ENCODE measurements around the gene AJAP1.

The AJAP1 gene

DNA sequence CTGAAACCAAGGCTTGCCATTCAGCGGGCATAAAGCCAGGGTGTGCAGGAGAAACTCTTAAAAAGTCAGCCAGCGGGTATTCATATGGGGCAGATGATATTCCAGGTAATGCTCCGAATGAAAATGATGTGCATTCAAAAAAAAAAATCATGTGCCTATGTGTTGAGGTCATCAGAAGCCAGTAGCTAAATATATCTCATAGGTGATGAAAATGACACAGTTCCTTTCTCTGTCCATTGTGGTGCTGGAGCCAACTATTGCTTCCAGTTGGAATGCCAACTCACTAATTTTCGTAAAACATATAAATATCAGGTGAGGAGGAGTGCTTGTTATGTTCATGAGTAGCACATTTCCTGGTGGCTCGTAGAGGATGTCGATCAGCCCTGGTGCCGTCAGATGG, 23.2 kb downstream of the AJAP1 start:
- H3K4me3 ChIP-seq (ENCODE audit: severe bottlenecking) = no peak overlapping the region
- TF ChIP-seq, protein P1, sequence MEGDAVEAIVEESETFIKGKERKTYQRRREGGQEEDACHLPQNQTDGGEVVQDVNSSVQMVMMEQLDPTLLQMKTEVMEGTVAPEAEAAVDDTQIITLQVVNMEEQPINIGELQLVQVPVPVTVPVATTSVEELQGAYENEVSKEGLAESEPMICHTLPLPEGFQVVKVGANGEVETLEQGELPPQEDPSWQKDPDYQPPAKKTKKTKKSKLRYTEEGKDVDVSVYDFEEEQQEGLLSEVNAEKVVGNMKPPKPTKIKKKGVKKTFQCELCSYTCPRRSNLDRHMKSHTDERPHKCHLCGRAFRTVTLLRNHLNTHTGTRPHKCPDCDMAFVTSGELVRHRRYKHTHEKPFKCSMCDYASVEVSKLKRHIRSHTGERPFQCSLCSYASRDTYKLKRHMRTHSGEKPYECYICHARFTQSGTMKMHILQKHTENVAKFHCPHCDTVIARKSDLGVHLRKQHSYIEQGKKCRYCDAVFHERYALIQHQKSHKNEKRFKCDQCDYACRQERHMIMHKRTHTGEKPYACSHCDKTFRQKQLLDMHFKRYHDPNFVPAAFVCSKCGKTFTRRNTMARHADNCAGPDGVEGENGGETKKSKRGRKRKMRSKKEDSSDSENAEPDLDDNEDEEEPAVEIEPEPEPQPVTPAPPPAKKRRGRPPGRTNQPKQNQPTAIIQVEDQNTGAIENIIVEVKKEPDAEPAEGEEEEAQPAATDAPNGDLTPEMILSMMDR (IDR thresholded peaks at IDR 0.05; ENCODE audit: poor library complexity, severe bottlenecking) = no peak
- DNase-seq (ENCODE audit: low spot score) (no peak), ATAC-seq (ENCODE audit: low read depth) (no peak)
- H3K9me3 ChIP-seq (ENCODE audit: severe bottlenecking) = peaks cover 6% of the 10 kb centered on the region
- no peak overlapping the region for H3K27ac ChIP-seq (ENCODE audit: poor library complexity, severe bottlenecking)
- H3K27me3 ChIP-seq (ENCODE audit: insufficient read depth, poor library complexity, severe bottlenecking) = no peaks in the 10 kb centered on the region
- H3K4me1 ChIP-seq (ENCODE audit: insufficient read depth, poor library complexity, severe bottlenecking) = no peaks in the 10 kb centered on the region
- no peaks in the 10 kb centered on the region for H3K36me3 ChIP-seq (ENCODE audit: low read depth)

DNA sequence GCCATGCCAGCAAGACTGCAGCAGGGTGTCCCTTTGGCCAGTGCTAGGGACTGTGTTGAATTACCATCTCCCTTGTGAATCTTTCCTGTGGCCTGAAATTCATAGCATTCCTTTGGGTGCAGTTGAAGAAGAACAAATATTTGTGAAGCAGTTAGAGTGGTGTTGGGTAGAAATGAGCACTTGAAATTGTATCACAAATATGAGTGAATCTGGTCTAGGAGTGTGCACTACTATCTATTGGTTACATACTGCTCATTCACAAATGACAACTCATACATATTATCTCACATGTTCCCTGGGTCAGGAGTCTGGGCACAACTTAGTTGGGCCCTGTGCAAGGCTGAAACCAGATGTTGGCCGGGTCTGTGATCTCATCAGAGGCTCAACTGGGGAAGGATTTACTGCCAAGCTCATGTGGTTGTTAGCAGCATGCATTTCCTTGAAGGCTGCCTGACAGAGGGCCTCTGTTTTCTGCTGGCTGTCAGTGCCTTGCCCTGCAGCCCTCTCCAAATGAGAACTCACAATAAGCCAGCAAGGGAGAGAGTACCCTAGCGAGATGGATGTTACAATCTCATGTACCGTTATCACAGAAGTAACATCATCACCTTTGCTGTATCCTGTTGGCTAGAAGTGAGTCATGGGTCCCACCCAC, 23.8 kb downstream of the AJAP1 start:
- no peak overlapping the region for H3K27ac ChIP-seq (ENCODE audit: poor library complexity, severe bottlenecking)
- peaks cover 6% of the 10 kb centered on the region for H3K9me3 ChIP-seq (ENCODE audit: severe bottlenecking)
- H3K4me3 ChIP-seq (ENCODE audit: severe bottlenecking) = no peak overlapping the region
- H3K27me3 ChIP-seq (ENCODE audit: insufficient read depth, poor library complexity, severe bottlenecking) = no peaks in the 10 kb centered on the region
- no peaks in the 10 kb centered on the region for H3K36me3 ChIP-seq (ENCODE audit: low read depth)
- H3K4me1 ChIP-seq (ENCODE audit: insufficient read depth, poor library complexity, severe bottlenecking) = no peaks in the 10 kb centered on the region
- no peak for ATAC-seq (ENCODE audit: low read depth)
- TF ChIP-seq, protein P1 (IDR thresholded peaks at IDR 0.05; ENCODE audit: poor library complexity, severe bottlenecking) = no peak
- DNase-seq (ENCODE audit: low spot score) = no peak

DNA sequence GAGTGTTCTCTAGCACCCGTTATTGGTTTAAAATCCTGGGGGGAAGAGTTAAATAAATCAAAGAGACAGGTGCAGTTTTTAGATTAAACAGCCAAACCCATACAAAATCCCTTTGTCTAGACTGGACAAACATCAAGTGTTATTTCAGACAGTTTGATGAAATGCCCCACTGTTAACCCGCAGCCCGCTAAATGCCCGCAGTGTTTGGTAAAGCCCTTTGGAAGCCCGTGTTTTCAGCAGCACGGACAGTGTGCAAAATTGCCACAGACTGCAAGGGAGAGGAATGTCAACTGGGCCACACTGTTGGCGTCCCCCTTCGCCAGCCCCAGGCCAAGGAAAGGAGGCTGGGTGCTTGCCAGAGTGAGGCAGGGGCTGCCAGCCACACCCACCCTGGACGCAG, 26.6 kb downstream of the AJAP1 start:
- ATAC-seq (ENCODE audit: low read depth) (no peak), DNase-seq (ENCODE audit: low spot score) (no peak)
- TF ChIP-seq, protein P1 (IDR thresholded peaks at IDR 0.05; ENCODE audit: poor library complexity, severe bottlenecking) = no peak
- Histone ChIP-seq H3K27me3 (ENCODE audit: insufficient read depth, poor library complexity, severe bottlenecking) (no peaks in the 10 kb centered on the region), H3K4me3 (ENCODE audit: severe bottlenecking) (no peak overlapping the region), H3K27ac (ENCODE audit: poor library complexity, severe bottlenecking) (no peak overlapping the region), H3K36me3 (ENCODE audit: low read depth) (no peaks in the 10 kb centered on the region), H3K4me1 (ENCODE audit: insufficient read depth, poor library complexity, severe bottlenecking) (no peaks in the 10 kb centered on the region), H3K9me3 (ENCODE audit: severe bottlenecking) (peaks cover 6% of the 10 kb centered on the region)

DNA sequence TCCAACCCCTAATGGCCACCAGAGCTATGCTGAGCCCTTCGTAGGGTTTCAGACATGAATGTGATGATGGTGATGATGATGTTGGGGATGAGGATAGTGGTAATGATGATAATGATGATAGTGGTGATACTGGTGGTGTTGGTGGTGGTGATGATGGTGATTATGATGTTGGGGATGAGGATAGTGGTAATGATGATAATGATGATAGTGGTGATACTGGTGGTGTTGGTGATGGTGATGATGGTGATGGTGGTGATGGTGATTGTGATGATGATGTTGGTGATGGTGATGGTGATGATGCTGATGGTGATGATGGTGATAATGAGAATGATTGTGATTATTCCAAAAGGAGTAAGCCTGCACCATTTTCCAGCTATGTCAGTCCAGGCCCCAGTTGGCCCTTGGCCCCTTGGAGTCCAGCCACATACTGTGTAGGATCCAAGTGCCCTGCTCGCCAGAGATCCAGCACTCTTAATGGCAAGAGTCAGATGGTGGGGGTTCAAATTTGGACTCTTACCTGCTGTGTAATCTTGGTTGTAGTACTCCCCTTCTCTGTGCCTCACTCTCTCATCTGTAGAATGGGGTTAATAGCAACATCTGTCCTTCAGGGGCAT, 28.3 kb downstream of the AJAP1 start:
- Histone ChIP-seq H3K9me3 (ENCODE audit: severe bottlenecking) (peaks cover 6% of the 10 kb centered on the region), H3K4me1 (ENCODE audit: insufficient read depth, poor library complexity, severe bottlenecking) (no peaks in the 10 kb centered on the region), H3K27ac (ENCODE audit: poor library complexity, severe bottlenecking) (no peak overlapping the region), H3K4me3 (ENCODE audit: severe bottlenecking) (no peak overlapping the region), H3K27me3 (ENCODE audit: insufficient read depth, poor library complexity, severe bottlenecking) (no peaks in the 10 kb centered on the region), H3K36me3 (ENCODE audit: low read depth) (no peaks in the 10 kb centered on the region)
- TF ChIP-seq, protein P1 (IDR thresholded peaks at IDR 0.05; ENCODE audit: poor library complexity, severe bottlenecking) = no peak
- DNase-seq (ENCODE audit: low spot score) = no peak
- ATAC-seq (ENCODE audit: low read depth) = no peak

DNA sequence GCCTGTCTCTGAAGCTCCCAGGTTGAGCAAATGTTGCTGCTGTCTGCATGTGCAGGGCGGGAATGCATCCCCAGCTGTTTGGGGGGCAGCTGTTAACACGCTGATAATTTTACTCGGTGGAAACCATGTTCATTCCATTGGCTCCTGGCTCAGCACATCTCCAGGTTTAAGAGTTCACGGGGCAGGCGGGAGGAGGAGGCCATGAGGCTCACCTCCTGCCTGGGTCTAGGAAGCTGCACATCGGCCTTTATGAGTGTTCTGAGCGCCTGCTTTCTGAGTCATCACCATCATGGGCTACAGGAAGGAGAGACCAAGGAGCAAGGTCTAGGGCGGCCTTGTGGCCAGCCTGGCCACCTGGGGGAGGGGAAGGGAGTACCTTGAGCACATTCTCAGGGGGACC, 29.7 kb downstream of the AJAP1 start:
- no peak overlapping the region for H3K27ac ChIP-seq (ENCODE audit: poor library complexity, severe bottlenecking)
- no peaks in the 10 kb centered on the region for H3K27me3 ChIP-seq (ENCODE audit: insufficient read depth, poor library complexity, severe bottlenecking)
- no peaks in the 10 kb centered on the region for H3K9me3 ChIP-seq (ENCODE audit: severe bottlenecking)
- ATAC-seq (ENCODE audit: low read depth) = peak; percentile 65; the same call in 2 of the 3 replicates
- DNase-seq (ENCODE audit: low spot score) = no peak
- H3K36me3 ChIP-seq (ENCODE audit: low read depth) = no peaks in the 10 kb centered on the region
- TF ChIP-seq, protein P1 (IDR thresholded peaks at IDR 0.05; ENCODE audit: poor library complexity, severe bottlenecking) = no peak
- no peaks in the 10 kb centered on the region for H3K4me1 ChIP-seq (ENCODE audit: insufficient read depth, poor library complexity, severe bottlenecking)
- H3K4me3 ChIP-seq (ENCODE audit: severe bottlenecking) = no peak overlapping the region

All from RWPE2 (cell line).